ENCODE results near the gene JAZF1. TPM values are rescaled to one million over a fixed set of nuclear protein-coding genes. Genes with fewer than 3 reads are reported as not detected.

Gene JAZF1
- total and polyA plus RNA-seq, 2 experiments from 2014 or later = 13.8 to 19.6 TPM

DNA sequence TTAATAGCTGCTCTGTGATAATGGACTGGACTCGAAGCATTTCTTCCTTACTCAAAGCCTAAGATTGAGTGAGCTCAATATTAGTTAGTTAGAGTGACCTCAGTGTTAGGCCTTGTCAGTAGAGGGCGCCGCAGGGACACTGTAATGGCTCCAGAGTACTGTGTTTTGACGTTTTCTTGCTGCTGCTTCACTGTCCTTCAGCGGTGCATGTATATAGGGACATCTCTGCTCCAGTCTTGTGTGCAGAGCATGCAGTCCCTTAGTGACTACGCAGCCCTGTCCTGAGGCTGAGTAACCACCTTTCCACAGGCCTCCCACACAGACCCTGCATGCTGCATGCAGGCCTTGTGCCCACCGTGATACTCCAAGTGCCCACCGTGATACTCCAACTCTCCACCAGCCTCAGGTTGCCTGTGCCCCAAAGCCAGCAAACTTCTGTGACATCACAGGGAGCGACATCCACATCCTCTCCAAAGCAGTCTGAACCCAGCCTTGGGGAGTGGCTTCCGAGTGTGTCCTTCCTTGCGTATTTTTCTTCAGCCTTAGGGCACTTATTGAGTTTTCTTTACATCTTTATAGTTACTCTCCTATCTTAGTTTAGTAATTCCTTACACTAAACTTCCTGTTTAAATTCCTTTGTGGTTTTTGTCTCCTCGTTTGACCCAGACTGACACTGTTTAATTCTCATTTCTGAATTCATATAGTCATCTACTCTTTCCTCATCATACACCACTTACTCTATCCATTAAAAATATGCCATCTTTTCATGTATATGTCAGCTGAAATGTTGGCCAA is 118.2 kb downstream of the JAZF1 start:
- Histone ChIP-seq H3F3A (ENCODE audit: insufficient read depth) (peaks cover 32% of the 10 kb centered on the region), H3K9me3 (ENCODE audit: low read depth) (no peaks in the 10 kb centered on the region), H2AFZ (no peak overlapping the region), H3K9me2 (ENCODE audit: insufficient read depth) (no peaks in the 10 kb centered on the region), H3K79me2 (ENCODE audit: insufficient read depth) (peaks cover 45% of the 10 kb centered on the region), H3K27me3 (replicated peaks; ENCODE audit: insufficient read depth) (no peaks in the 10 kb centered on the region), H3K27ac (peak overlapping the region; percentile 63), H3K4me2 (ENCODE audit: unreplicated experiment) (peak overlapping the region; percentile 51), H3K9ac (peak overlapping the region; percentile 11), H3K4me3 (0 out of 2 replicates have a peak overlapping the region, but pooled peaks have one; percentile 3), H3K4me1 (ENCODE audit: insufficient read depth) (peaks cover 44% of the 10 kb centered on the region), H4K20me1 (ENCODE audit: insufficient read depth) (no peaks in the 10 kb centered on the region), H3K36me3 (ENCODE audit: low read depth) (no peaks in the 10 kb centered on the region)
- DNase-seq = peak; percentile 84
- in situ Hi-C loops (cut with MboI) = no loop called here
- WGBS, 2 experiments (ENCODE audit: low coverage in 1 of 2, low lambda C conversion rate in 2 of 2, missing lambda C conversion rate in 2 of 2) = 50 to 57% methylated on average over 12 of the region's 12 CpGs
- no peak for TF ChIP-seq EZH2phosphoT487 (IDR thresholded peaks at IDR 0.05; ENCODE audit: insufficient read depth, low read depth)
- TF ChIP-seq EZH2 (IDR thresholded peaks at IDR 0.05; ENCODE audit: insufficient read depth, poor library complexity, severe bottlenecking) = no peak

DNA sequence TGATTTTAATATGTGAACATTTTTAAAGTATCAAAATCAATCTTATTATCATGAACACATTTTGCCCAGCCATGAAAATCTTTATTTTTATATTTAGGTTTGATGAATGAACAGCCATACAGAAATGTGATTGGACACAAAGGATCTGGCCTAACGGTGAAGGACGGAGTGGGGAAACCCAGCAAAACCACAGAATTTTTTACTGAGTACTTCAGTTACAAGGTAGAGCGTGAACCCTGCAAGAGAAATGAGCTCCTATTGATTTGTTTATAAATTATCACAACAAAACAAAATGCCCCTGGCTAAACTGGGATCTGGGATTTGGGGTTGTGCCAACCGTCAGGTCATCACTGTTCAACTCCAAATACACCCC is 118.8 kb downstream of the JAZF1 start:
- Histone ChIP-seq H3F3A (ENCODE audit: insufficient read depth) (peaks cover 32% of the 10 kb centered on the region), H4K20me1 (ENCODE audit: insufficient read depth) (no peaks in the 10 kb centered on the region), H3K4me1 (ENCODE audit: insufficient read depth) (peaks cover 44% of the 10 kb centered on the region), H3K9me2 (ENCODE audit: insufficient read depth) (no peaks in the 10 kb centered on the region), H3K9ac (no peak overlapping the region), H3K9me3 (ENCODE audit: low read depth) (no peaks in the 10 kb centered on the region), H2AFZ (no peak overlapping the region), H3K4me3 (no peak overlapping the region), H3K79me2 (ENCODE audit: insufficient read depth) (peaks cover 39% of the 10 kb centered on the region), H3K36me3 (ENCODE audit: low read depth) (no peaks in the 10 kb centered on the region), H3K27ac (no peak overlapping the region), H3K27me3 (replicated peaks; ENCODE audit: insufficient read depth) (no peaks in the 10 kb centered on the region), H3K4me2 (ENCODE audit: unreplicated experiment) (no peak overlapping the region)
- in situ Hi-C loops (cut with MboI) = no loop called here
- TF ChIP-seq EZH2 (IDR thresholded peaks at IDR 0.05; ENCODE audit: insufficient read depth, poor library complexity, severe bottlenecking) (no peak), EZH2phosphoT487 (IDR thresholded peaks at IDR 0.05; ENCODE audit: insufficient read depth, low read depth) (no peak)
- no peak for DNase-seq
- WGBS, 2 experiments (ENCODE audit: low coverage in 1 of 2, low lambda C conversion rate in 2 of 2, missing lambda C conversion rate in 2 of 2) = 82 to 86% methylated on average over 4 of the region's 4 CpGs

DNA sequence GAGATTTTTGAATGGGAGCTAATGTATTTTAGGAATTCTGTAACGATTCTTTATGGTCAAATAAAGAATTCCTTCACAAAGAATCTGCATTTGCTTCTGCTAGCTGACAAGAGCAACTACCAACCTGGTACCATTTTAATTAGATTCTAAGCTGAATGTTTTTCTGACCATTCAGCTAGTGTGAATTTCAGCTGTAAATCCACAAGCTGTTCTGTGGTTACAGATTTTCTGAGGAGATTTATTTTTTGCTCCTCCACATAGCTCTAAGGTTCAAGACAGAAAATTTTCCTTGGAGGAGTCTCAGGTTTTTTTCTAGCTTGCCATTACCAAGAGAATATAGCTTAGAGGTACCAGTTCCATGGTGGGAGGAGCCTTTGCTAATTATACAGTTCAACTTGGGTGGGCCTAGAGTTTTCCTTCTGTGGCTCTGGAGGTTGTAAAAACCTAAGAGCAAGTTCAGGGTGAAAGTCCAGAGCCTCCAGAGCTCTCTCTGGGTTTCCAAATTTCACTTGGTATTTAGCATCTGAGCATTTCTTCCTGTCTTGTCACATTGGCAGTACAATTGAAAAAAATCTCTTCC is 120.1 kb downstream of the JAZF1 start:
- Histone ChIP-seq H3K4me1 (ENCODE audit: insufficient read depth) (peaks cover 39% of the 10 kb centered on the region), H3K79me2 (ENCODE audit: insufficient read depth) (peaks cover 38% of the 10 kb centered on the region), H2AFZ (no peak overlapping the region), H3K4me2 (ENCODE audit: unreplicated experiment) (no peak overlapping the region), H3K36me3 (ENCODE audit: low read depth) (no peaks in the 10 kb centered on the region), H3K27ac (no peak overlapping the region), H3K4me3 (no peak overlapping the region), H3K9me2 (ENCODE audit: insufficient read depth) (no peaks in the 10 kb centered on the region), H3K27me3 (replicated peaks; ENCODE audit: insufficient read depth) (no peaks in the 10 kb centered on the region), H3K9me3 (ENCODE audit: low read depth) (no peaks in the 10 kb centered on the region), H3K9ac (no peak overlapping the region), H4K20me1 (ENCODE audit: insufficient read depth) (no peaks in the 10 kb centered on the region), H3F3A (ENCODE audit: insufficient read depth) (peaks cover 24% of the 10 kb centered on the region)
- in situ Hi-C loops (cut with MboI) = no loop called here
- WGBS, 2 experiments (ENCODE audit: low coverage in 1 of 2, low lambda C conversion rate in 2 of 2, missing lambda C conversion rate in 2 of 2) = 52 to 53% methylated on average over 1 of the region's 1 CpG
- no peak for DNase-seq
- TF ChIP-seq EZH2 (IDR thresholded peaks at IDR 0.05; ENCODE audit: insufficient read depth, poor library complexity, severe bottlenecking) = no peak
- TF ChIP-seq EZH2phosphoT487 (IDR thresholded peaks at IDR 0.05; ENCODE audit: insufficient read depth, low read depth) = no peak

DNA sequence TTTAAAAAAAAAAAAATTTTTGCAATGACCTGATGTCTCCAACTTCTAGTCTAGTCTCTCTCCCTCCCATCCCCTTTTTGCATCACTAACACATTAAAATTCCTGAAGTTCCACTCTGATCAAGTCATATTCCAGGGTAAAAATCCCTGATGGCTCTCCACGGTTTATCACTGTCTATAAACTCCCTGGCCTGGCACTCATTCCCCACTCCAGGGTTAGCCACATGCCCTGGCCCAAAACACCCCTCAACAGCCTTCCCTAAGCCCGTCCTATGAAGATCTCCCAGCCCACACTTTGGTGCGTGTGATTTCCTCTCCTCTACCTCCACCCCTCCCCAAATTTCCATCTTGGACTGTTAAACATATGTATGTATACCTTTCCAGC is 125.4 kb downstream of the JAZF1 start:
- no peak overlapping the region for H3K4me2 ChIP-seq (ENCODE audit: unreplicated experiment)
- 52 to 56% methylated on average over 3 of the region's 3 CpGs for WGBS, 2 experiments (ENCODE audit: low coverage in 1 of 2, low lambda C conversion rate in 2 of 2, missing lambda C conversion rate in 2 of 2)
- in situ Hi-C loops (cut with MboI) = no loop called here

More for the DNA sequence above, 125.4 kb downstream of the JAZF1 start:
- Histone ChIP-seq H3K4me3 (no peak overlapping the region), H3K36me3 (ENCODE audit: low read depth) (no peaks in the 10 kb centered on the region), H3K9ac (no peak overlapping the region), H3K4me1 (ENCODE audit: insufficient read depth) (peaks cover 23% of the 10 kb centered on the region), H3K27me3 (replicated peaks; ENCODE audit: insufficient read depth) (no peaks in the 10 kb centered on the region), H3K79me2 (ENCODE audit: insufficient read depth) (peaks cover 33% of the 10 kb centered on the region), H3K9me2 (ENCODE audit: insufficient read depth) (no peaks in the 10 kb centered on the region), H3F3A (ENCODE audit: insufficient read depth) (peaks cover 8% of the 10 kb centered on the region; the same call in 1 of the 2 replicates), H4K20me1 (ENCODE audit: insufficient read depth) (no peaks in the 10 kb centered on the region), H2AFZ (no peak overlapping the region), H3K27ac (no peak overlapping the region), H3K9me3 (ENCODE audit: low read depth) (no peaks in the 10 kb centered on the region)
- TF ChIP-seq EZH2phosphoT487 (IDR thresholded peaks at IDR 0.05; ENCODE audit: insufficient read depth, low read depth) (no peak), EZH2 (IDR thresholded peaks at IDR 0.05; ENCODE audit: insufficient read depth, poor library complexity, severe bottlenecking) (no peak)
- peak; percentile 37 for DNase-seq

Measured in GM23248 (cell line).